ENCODE results near the gene TFIP11. TPM values are rescaled to one million over a fixed set of nuclear protein-coding genes. Genes with fewer than 3 reads are reported as not detected.
A peak's percentile ranks its signal among the peaks of the same experiment; 100 is the strongest.

The TFIP11 gene
- total RNA-seq = 11.6 TPM

DNA sequence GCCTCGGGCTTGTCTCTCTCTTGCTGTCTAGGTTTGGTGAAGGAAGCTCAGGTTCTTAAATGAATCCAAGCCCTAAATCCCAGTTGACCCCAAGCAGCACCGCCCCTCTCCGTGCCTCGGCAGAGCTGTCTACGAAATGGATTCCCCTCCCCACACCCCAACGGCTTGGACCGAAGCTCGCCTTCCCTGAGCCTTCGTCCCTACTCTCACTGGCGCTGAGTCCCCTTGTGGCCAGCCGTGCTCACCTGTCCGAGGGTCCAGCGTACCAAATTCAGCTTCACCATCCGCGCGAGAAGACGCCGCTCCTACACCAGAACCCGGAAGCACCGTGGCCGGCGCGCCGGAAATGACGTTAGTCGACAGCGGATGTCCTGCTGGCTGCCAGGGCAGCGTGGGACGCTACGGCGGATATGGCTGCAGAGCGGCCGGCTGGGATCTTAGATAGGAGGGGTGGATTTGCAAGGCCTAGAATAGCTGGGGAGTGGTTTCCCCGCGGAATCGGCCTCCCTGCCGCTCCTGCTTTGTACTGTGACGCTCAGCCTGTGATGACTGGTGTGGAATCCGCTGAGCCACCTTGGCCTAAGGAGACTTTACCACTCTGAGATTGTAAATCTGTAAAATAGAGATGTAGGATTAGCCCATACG is at the start of gene TFIP11:
Gene TFIP11 (minus strand): TSS at position 325 of the 645 bp plus-strand sequence. CDS start 2,201 bp downstream, outside the sequence.
- peak within 1 kb of the TSS; percentile 73 to 88 for H3K4me3 ChIP-seq
- H3K4me1 ChIP-seq = peaks cover 5 to 11% of the 10 kb centered on the region in 2 donors
- DNase-seq (ENCODE audit: low spot score in 2 of 2) = peak; percentile 75 to 97
- H3K27me3 ChIP-seq = no peaks in the 10 kb centered on the region
- TF ChIP-seq, protein P1, sequence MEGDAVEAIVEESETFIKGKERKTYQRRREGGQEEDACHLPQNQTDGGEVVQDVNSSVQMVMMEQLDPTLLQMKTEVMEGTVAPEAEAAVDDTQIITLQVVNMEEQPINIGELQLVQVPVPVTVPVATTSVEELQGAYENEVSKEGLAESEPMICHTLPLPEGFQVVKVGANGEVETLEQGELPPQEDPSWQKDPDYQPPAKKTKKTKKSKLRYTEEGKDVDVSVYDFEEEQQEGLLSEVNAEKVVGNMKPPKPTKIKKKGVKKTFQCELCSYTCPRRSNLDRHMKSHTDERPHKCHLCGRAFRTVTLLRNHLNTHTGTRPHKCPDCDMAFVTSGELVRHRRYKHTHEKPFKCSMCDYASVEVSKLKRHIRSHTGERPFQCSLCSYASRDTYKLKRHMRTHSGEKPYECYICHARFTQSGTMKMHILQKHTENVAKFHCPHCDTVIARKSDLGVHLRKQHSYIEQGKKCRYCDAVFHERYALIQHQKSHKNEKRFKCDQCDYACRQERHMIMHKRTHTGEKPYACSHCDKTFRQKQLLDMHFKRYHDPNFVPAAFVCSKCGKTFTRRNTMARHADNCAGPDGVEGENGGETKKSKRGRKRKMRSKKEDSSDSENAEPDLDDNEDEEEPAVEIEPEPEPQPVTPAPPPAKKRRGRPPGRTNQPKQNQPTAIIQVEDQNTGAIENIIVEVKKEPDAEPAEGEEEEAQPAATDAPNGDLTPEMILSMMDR (IDR thresholded peaks at IDR 0.05) = peak in 2 of 3 experiments; percentile 4
- intact Hi-C loops (cut with DNase I) = loop anchor here (1.0 to 2.0 kb wide), 2 partner anchors 29 to 77 kb away; partner anchors contain the start of genes HPS4 and SRRD
- peaks cover 27 to 29% of the 10 kb centered on the region in 2 donors for H3K36me3 ChIP-seq
- peak within 1 kb of the TSS; percentile 55 to 86 for H3K27ac ChIP-seq
- H3K9me3 ChIP-seq = no peaks in the 10 kb centered on the region

DNA sequence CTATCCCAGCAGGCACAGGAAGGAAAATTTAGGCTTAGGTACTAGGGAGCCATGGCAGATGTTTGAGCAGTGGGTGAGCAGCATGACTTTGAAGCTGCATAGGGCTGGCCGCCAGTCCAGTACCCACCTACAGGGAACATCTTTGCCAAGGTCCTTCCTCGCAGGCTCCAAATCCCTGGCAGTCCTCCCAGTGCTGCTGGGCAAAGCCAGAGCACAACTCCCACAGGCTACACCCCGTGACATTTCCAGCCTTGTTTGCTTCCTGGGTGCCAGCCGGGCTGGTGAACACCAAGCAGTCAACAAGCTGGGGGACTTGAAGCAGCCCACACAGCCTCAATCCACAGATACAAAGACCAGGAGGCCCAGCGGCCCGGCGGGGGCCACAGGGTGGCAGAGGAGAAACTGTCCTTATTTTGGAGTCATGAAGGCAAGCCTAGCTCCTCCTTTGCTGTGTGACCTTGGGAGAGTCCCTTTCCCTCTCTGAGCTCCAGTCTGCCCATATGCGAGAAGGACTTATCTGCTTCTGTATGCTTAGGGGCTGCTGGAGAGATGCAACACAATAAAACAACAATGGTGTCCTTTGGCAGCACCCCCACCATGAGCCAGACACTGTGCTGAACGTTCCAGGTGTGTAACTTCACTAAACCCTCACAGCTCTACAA is 49.6 kb upstream of the TFIP11 start:
- Histone ChIP-seq H3K9me3 (no peaks in the 10 kb centered on the region), H3K27me3 (no peaks in the 10 kb centered on the region), H3K36me3 (peaks cover 0 to 5% of the 10 kb centered on the region in 2 donors), H3K27ac (no peak overlapping the region), H3K4me3 (no peak overlapping the region), H3K4me1 (no peaks in the 10 kb centered on the region)
- intact Hi-C loops (cut with DNase I) = no loop called here
- TF ChIP-seq, protein P1 (IDR thresholded peaks at IDR 0.05) = no peak
- DNase-seq (ENCODE audit: low spot score in 2 of 2) = no peak

DNA sequence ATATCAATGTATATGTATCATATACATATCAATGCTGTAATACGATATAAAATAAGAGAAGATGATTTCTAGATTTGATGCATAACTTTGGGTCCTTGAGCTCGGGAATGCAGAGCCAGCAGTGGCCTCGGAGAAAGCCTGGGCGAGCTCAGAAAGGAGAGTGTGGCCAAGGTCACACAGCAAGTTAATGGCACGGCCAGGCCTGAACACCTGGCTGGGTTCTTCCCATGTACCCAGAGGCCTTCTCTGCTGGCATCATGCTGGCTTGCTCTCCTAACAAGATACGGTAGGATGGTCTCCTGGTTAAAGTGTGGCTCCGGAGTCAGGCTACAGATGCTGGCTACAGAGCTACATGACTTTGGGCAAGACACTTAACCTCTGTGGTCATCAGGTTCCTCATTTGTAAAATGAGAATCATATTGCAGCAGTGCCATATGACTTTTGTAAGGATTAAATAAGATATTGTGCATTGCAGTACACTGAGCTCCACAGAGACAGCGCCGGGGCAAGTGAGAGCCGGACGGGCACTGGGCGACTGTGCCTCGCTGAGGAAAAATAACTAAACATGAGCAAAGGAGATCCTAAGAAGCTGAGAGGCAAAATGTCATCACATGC is 47.8 kb upstream of the TFIP11 start:
- no peak overlapping the region for H3K27ac ChIP-seq
- intact Hi-C loops (cut with DNase I) = no loop called here
- H3K4me3 ChIP-seq = no peak overlapping the region
- H3K4me1 ChIP-seq = no peaks in the 10 kb centered on the region
- peaks cover 0 to 3% of the 10 kb centered on the region in 2 donors for H3K36me3 ChIP-seq
- H3K9me3 ChIP-seq = no peaks in the 10 kb centered on the region
- TF ChIP-seq, protein P1 (IDR thresholded peaks at IDR 0.05) = no peak
- H3K27me3 ChIP-seq = no peaks in the 10 kb centered on the region
- DNase-seq (ENCODE audit: low spot score in 2 of 2) = no peak

DNA sequence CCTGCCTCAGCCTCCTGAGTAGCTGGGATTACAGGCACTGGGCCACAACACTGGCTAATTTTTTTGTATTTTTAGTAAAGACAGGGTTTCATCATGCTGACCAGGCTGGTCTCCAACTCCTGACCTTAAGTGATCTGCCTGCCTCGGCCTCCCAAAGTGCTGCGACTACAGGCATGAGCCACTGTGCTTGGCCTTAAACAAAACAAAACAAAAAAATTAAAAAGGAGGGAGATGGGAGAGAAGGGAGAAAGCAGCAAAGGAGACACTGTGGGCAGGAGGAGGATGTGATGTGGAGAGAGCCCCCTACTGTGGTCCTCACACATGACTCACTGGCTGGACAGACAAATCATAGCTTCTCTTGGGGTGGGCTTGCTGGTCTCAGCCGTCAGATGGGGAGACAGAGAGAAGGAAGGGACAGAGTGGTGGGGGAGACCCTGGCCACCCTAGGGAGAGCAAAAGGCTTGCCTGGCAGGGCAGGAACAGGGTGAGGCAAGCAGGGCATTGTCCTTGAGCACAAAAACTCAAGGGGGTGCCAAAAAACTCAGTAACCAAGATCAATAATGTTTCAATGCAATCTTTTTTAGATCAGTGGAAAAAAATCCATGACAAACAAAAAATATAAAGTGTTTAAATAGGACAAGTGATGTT is 46.1 kb upstream of the TFIP11 start:
- H3K27me3 ChIP-seq = no peaks in the 10 kb centered on the region
- no peak overlapping the region for H3K27ac ChIP-seq
- DNase-seq (ENCODE audit: low spot score in 2 of 2) = no peak
- H3K36me3 ChIP-seq = no peaks in the 10 kb centered on the region
- intact Hi-C loops (cut with DNase I) = no loop called here
- H3K4me3 ChIP-seq = no peak overlapping the region
- no peaks in the 10 kb centered on the region for H3K4me1 ChIP-seq
- no peaks in the 10 kb centered on the region for H3K9me3 ChIP-seq
- TF ChIP-seq, protein P1 (IDR thresholded peaks at IDR 0.05) = no peak

DNA sequence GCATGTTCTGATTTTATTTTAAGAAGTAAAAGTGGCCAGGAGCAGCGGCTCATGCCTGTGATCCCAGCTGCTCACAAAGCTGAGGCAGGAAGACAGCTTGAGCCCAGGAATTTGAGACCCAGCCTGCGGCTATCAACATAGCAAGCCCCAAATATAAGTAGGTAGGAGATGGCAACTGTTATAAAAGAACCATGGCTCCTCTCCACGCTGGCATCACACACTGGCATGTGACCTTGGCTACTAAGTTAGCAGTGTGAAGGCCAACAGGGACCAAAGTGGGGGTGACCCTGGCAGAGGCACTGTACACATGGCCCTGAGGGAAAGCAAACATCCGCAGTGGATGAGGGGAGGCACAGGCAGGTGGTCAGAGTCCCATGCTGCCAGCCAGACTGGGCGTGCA is 44.6 kb upstream of the TFIP11 start:
- no peak overlapping the region for H3K4me3 ChIP-seq
- intact Hi-C loops (cut with DNase I) = no loop called here
- no peak for DNase-seq (ENCODE audit: low spot score in 2 of 2)
- no peaks in the 10 kb centered on the region for H3K4me1 ChIP-seq
- TF ChIP-seq, protein P1 (IDR thresholded peaks at IDR 0.05) = no peak
- no peak overlapping the region for H3K27ac ChIP-seq
- no peaks in the 10 kb centered on the region for H3K27me3 ChIP-seq
- H3K9me3 ChIP-seq = no peaks in the 10 kb centered on the region
- H3K36me3 ChIP-seq = no peaks in the 10 kb centered on the region
